Activated B cell treated with CpG ODN at 0.5 μM for 24 hours (primary cell): Measurements from ENCODE around the gene CYSRT1. TPM values are rescaled to one million over a fixed set of nuclear protein-coding genes. Genes with fewer than 3 reads are reported as not detected.

Experiments
- ATAC-seq: fragments of 200-7000 bp; cut with Tn5 transposase; one replicate; pipeline ENCODE4 v1.10.0; 2021; ENCODE audit warnings: low read depth, mild to moderate bottlenecking, moderate library complexity
- CTCF ChIA-PET: fragments of 350-600 bp; sonication (Branson Sonifier 250); formaldehyde crosslinking; loops from one replicate; lab custom pipeline; 2021; ENCODE audit warnings: antibody characterized with exemption; lab: Charles Lee
- POLR2A ChIA-PET: fragments of 350-600 bp; sonication (Branson Sonifier 250); formaldehyde crosslinking; loops from one replicate; lab custom pipeline; 2021; ENCODE audit warnings: antibody characterized with exemption; lab: Charles Lee
- DNase-seq: peaks from one replicate; pipeline ENCODE4 v3.0.0; 2022
- H3K27ac Mint-ChIP-seq: one replicate; pipeline ENCODE4 v1.8.0; 2020; ENCODE audit warnings: mixed read lengths
- H3K27me3 Mint-ChIP-seq: one replicate; pipeline ENCODE4 v1.8.0; 2021; ENCODE audit warnings: mixed read lengths
- H3K36me3 Mint-ChIP-seq: one replicate; pipeline ENCODE4 v1.8.0; 2021; ENCODE audit warnings: low read depth, mixed read lengths
- H3K4me1 Mint-ChIP-seq: one replicate; pipeline ENCODE4 v1.8.0; 2021; ENCODE audit warnings: mixed read lengths
- H3K4me3 Mint-ChIP-seq: one replicate; pipeline ENCODE4 v1.8.0; 2020; ENCODE audit warnings: mild to moderate bottlenecking, mixed read lengths
- H3K9me3 Mint-ChIP-seq: one replicate; pipeline ENCODE4 v1.8.0; 2020; ENCODE audit warnings: mixed read lengths
- intact Hi-C: fragments of 100-400 bp; cut with micrococcal nuclease; formaldehyde crosslinking; loops from one replicate; pipeline ENCODE4 v1.15.1; 2024
- total RNA-seq: library from RNA; stranded (reverse); gene quantifications from 2 replicates; pipeline ENCODE4 v1.2.3, GENCODE V29; 2022
- TF ChIP-seq, protein P1 (sequence below): fragments of 200-600 bp; IDR thresholded peaks from one replicate; pipeline ENCODE4 v1.8.0; 2022; ENCODE audit warnings: antibody characterized with exemption, mild to moderate bottlenecking

Gene CYSRT1
- total RNA-seq, 1 donor from 2014 or later, result 0.53 TPM

- TF ChIP-seq, protein P1, sequence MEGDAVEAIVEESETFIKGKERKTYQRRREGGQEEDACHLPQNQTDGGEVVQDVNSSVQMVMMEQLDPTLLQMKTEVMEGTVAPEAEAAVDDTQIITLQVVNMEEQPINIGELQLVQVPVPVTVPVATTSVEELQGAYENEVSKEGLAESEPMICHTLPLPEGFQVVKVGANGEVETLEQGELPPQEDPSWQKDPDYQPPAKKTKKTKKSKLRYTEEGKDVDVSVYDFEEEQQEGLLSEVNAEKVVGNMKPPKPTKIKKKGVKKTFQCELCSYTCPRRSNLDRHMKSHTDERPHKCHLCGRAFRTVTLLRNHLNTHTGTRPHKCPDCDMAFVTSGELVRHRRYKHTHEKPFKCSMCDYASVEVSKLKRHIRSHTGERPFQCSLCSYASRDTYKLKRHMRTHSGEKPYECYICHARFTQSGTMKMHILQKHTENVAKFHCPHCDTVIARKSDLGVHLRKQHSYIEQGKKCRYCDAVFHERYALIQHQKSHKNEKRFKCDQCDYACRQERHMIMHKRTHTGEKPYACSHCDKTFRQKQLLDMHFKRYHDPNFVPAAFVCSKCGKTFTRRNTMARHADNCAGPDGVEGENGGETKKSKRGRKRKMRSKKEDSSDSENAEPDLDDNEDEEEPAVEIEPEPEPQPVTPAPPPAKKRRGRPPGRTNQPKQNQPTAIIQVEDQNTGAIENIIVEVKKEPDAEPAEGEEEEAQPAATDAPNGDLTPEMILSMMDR, result no peak
- DNase-seq (no peak), ATAC-seq (no peak)
- Mint-ChIP-seq H3K27ac (peak overlapping the region; percentile 72), H3K36me3 (peaks cover 16% of the 10 kb centered on the region), H3K9me3 (no peaks in the 10 kb centered on the region), H3K4me1 (peaks cover 19% of the 10 kb centered on the region), H3K27me3 (no peaks in the 10 kb centered on the region), H3K4me3 (peak overlapping the region; percentile 83)
- ChIA-PET CTCF (interaction anchor here (0.7 to 1.6 kb wide), 3 partner anchors 11 to 207 kb away, joined by 3 to 10 read pairs (median 3); no protein-coding TSS in a partner anchor), POLR2A (interaction anchor here (0.6 to 8.5 kb wide), 10 partner anchors 12 to 525 kb away, joined by 3 to 160 read pairs (median 4); partner anchors contain the start of genes TOR4A, TPRN and TUBB4B)
- intact Hi-C loops, result no loop called here
Observed at GRCh38 chr9:137253717-137254623, 29.0 kb downstream of the CYSRT1 start.

DNA sequence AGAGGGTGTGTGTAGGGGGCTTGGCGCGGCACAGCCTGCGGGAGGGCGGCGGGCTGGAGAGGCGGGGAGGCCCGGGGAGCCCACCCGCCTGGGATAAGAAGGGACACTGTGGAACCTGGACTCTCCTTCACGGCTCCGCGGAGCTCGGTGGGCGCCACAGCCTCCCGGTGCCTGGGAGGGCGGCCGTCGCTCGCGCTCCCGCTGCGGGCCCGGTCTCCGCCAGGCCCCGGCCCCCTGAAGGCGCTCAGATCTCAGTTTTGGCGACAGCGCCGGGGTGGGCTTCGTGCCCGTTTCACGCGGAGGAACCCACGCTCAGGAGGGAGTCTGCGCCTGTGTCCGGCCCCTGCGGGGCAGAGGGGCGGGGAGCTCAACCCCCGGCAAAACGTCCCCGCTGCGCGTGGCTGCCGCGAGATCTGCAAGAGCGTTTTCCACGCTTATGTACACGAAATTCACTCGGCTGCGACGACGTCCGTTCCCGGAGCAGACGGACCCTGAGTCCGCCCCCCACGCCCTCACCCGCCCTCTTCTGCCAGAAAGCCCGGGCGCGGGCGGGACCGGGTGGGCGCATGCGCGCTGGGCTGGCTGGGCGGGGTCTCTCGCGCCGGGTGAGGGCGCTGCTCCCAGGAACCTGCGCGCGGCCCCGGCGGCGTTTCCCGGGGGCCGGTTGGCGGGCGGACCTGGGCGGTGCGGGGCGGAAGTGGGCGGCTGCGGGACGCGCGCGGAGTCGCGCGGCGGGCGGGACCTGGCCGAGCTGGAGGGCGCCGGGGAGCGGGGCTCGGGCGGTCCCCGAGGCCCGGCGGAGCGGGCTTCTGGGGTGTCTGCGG lies 29.9 kb downstream of the CYSRT1 start, which contains the start of gene NELFB:
TSS of gene NELFB (plus strand) at position 704 of the 824 bp plus-strand sequence.
- H3K4me3 Mint-ChIP-seq, result peak within 1 kb of the TSS; percentile 90
- H3K27me3 Mint-ChIP-seq, result no peaks in the 10 kb centered on the region
- TF ChIP-seq, protein P1, result no peak
- peak within 1 kb of the TSS; percentile 72 for H3K27ac Mint-ChIP-seq
- intact Hi-C loops, result loop anchor here (1.0 kb wide), 2 partner anchors 13 to 14 kb away; partner anchors contain the start of gene TUBB4B
- peaks cover 19% of the 10 kb centered on the region for H3K4me1 Mint-ChIP-seq
- H3K9me3 Mint-ChIP-seq, result no peaks in the 10 kb centered on the region
- peak; percentile 100 for DNase-seq
- ATAC-seq, result peak; percentile 90
- ChIA-PET CTCF (interaction anchor here (0.7 to 1.6 kb wide), 2 partner anchors 18 to 208 kb away, joined by 3 to 10 read pairs; no protein-coding TSS in a partner anchor), POLR2A (interaction anchor here (0.6 to 8.5 kb wide), 12 partner anchors 9 to 526 kb away, joined by 3 to 160 read pairs (median 4); partner anchors contain the start of genes TOR4A, TPRN and TUBB4B)
- H3K36me3 Mint-ChIP-seq, result peaks cover 21% of the 10 kb centered on the region

GRCh38 chr9:137255448-137256114 lies 30.6 kb downstream of the CYSRT1 start:
- CTCF ChIA-PET, result interaction anchor here (1.6 kb wide), 1 partner anchor 19 kb away, joined by 10 read pairs; no protein-coding TSS in a partner anchor
- H3K4me3 Mint-ChIP-seq, result peak overlapping the region; percentile 90
- TF ChIP-seq, protein P1, result no peak
- no peak overlapping the region for H3K27ac Mint-ChIP-seq
- POLR2A ChIA-PET, result interaction anchor here (0.6 to 8.5 kb wide), 8 partner anchors 10 to 179 kb away, joined by 3 to 160 read pairs (median 8); partner anchors contain the start of genes TOR4A and TUBB4B
- H3K9me3 Mint-ChIP-seq, result no peaks in the 10 kb centered on the region
- ATAC-seq, result no peak
- no peak for DNase-seq
- no peaks in the 10 kb centered on the region for H3K27me3 Mint-ChIP-seq
- peaks cover 19% of the 10 kb centered on the region for H3K4me1 Mint-ChIP-seq
- peaks cover 21% of the 10 kb centered on the region for H3K36me3 Mint-ChIP-seq
- intact Hi-C loops, result loop anchor here (1.0 kb wide), 2 partner anchors 13 to 14 kb away; partner anchors contain the start of gene TUBB4B

GRCh38 chr9:137256362-137256761 lies 31.4 kb downstream of the CYSRT1 start:
- TF ChIP-seq, protein P1, result no peak
- Mint-ChIP-seq H3K4me1 (peaks cover 19% of the 10 kb centered on the region), H3K27ac (no peak overlapping the region), H3K27me3 (no peaks in the 10 kb centered on the region), H3K9me3 (no peaks in the 10 kb centered on the region), H3K4me3 (peak overlapping the region; percentile 90), H3K36me3 (peaks cover 21% of the 10 kb centered on the region)
- no peak for ATAC-seq
- intact Hi-C loops, result no loop called here
- POLR2A ChIA-PET, result interaction anchor here (0.6 to 8.5 kb wide), 5 partner anchors 11 to 37 kb away, joined by 4 to 160 read pairs (median 8); partner anchors contain the start of genes RNF208, TOR4A and TUBB4B
- CTCF ChIA-PET, result no interaction called here
- no peak for DNase-seq
